ENCODE measurements around the gene HMG20B. TPM values are rescaled to one million over a fixed set of nuclear protein-coding genes. Genes with fewer than 3 reads are reported as not detected.
A peak's percentile ranks its signal among the peaks of the same experiment; 100 is the strongest.

Gene HMG20B
- 51.4 and 135 TPM in 2 replicates for total RNA-seq (ENCODE audit: low replicate concordance)

DNA sequence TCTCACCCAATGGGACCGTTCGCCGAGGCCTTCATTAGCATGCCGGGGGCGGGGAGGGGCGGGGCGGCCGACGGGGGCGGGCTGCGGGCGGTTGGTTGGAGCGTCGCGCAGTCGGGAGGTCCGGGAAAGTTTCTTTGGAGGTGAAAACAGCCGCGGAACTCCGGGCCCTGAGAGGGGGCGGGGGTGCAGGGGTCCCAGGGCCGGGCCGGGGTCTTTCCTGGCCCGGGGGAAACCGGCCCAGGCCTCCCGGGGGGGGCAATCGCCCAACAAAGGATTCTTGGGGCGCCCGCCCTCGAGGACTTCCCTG, at the start of gene HMG20B:
Gene HMG20B, plus strand, starts transcription at position 90 of the 307 bp plus-strand sequence. CDS start 366 bp downstream, outside the sequence.
- peaks cover 37% of the 10 kb centered on the region for H3F3A ChIP-seq (ENCODE audit: low read depth)
- no peaks in the 10 kb centered on the region for H3K9me3 ChIP-seq (ENCODE audit: low read depth)
- Mint-ChIP-seq H3K4me1 (peaks cover 29% of the 10 kb centered on the region), H3K27me3 (ENCODE audit: insufficient read depth, low read depth) (peaks cover 10% of the 10 kb centered on the region), H3K27ac (peak within 1 kb of the TSS; percentile 63), H3K36me3 (peaks cover 7% of the 10 kb centered on the region), H3K9me3 (no peaks in the 10 kb centered on the region), H3K4me3 (peak within 1 kb of the TSS; percentile 89)
- peaks cover 15% of the 10 kb centered on the region for H3K4me1 ChIP-seq
- no peak for DNase-seq (ENCODE audit: low spot score)
- peak within 1 kb of the TSS; percentile 95 for H3K4me3 ChIP-seq
- H3K4me2 ChIP-seq: peak within 1 kb of the TSS; percentile 93
- TF ChIP-seq EZH2phosphoT487 (IDR thresholded peaks at IDR 0.05) (no peak), EZH2 (IDR thresholded peaks at IDR 0.05) (no peak), CTCF (IDR thresholded peaks at IDR 0.05) (no peak)
- peak within 1 kb of the TSS; percentile 82 for H3K9ac ChIP-seq
- H3K79me2 ChIP-seq (ENCODE audit: low read depth): peaks cover 6% of the 10 kb centered on the region
- no peak within 1 kb of the TSS for H3K27ac ChIP-seq
- H3K36me3 ChIP-seq: no peaks in the 10 kb centered on the region
- peaks cover 33% of the 10 kb centered on the region for H3K27me3 ChIP-seq
- peak within 1 kb of the TSS; percentile 46 for H2AFZ ChIP-seq (replicated peaks)
- H4K20me1 ChIP-seq (ENCODE audit: low read depth): peaks cover 46% of the 10 kb centered on the region

- H3K9me3 ChIP-seq (ENCODE audit: low read depth): no peaks in the 10 kb centered on the region
- peaks cover 28% of the 10 kb centered on the region for H3K79me2 ChIP-seq (ENCODE audit: low read depth)
- peaks cover 83% of the 10 kb centered on the region for H4K20me1 ChIP-seq (ENCODE audit: low read depth)
- no peaks in the 10 kb centered on the region for H3K27me3 Mint-ChIP-seq (ENCODE audit: insufficient read depth, low read depth)
- no peak overlapping the region for H3K4me2 ChIP-seq
- H3K27ac ChIP-seq: no peak overlapping the region
- no peaks in the 10 kb centered on the region for H3F3A ChIP-seq (ENCODE audit: low read depth)
- peaks cover 13% of the 10 kb centered on the region for H3K36me3 Mint-ChIP-seq
- no peak overlapping the region for H2AFZ ChIP-seq (replicated peaks)
- H3K4me3 ChIP-seq: no peak overlapping the region
- no peak overlapping the region for H3K9ac ChIP-seq
- H3K27me3 ChIP-seq: no peaks in the 10 kb centered on the region
- no peaks in the 10 kb centered on the region for H3K4me1 ChIP-seq
- H3K9me3 Mint-ChIP-seq: no peaks in the 10 kb centered on the region
- no peaks in the 10 kb centered on the region for H3K36me3 ChIP-seq
- DNase-seq (ENCODE audit: low spot score): no peak
- H3K4me3 Mint-ChIP-seq: no peak overlapping the region
- H3K4me1 Mint-ChIP-seq: peaks cover 5% of the 10 kb centered on the region
- TF ChIP-seq EZH2 (IDR thresholded peaks at IDR 0.05): no peak
- no peak for TF ChIP-seq EZH2phosphoT487 (IDR thresholded peaks at IDR 0.05)
- TF ChIP-seq CTCF (IDR thresholded peaks at IDR 0.05): no peak
- H3K27ac Mint-ChIP-seq: no peak overlapping the region
Measured at GRCh38 chr19:3523361-3524077, 49.2 kb upstream of the HMG20B start.

DNA sequence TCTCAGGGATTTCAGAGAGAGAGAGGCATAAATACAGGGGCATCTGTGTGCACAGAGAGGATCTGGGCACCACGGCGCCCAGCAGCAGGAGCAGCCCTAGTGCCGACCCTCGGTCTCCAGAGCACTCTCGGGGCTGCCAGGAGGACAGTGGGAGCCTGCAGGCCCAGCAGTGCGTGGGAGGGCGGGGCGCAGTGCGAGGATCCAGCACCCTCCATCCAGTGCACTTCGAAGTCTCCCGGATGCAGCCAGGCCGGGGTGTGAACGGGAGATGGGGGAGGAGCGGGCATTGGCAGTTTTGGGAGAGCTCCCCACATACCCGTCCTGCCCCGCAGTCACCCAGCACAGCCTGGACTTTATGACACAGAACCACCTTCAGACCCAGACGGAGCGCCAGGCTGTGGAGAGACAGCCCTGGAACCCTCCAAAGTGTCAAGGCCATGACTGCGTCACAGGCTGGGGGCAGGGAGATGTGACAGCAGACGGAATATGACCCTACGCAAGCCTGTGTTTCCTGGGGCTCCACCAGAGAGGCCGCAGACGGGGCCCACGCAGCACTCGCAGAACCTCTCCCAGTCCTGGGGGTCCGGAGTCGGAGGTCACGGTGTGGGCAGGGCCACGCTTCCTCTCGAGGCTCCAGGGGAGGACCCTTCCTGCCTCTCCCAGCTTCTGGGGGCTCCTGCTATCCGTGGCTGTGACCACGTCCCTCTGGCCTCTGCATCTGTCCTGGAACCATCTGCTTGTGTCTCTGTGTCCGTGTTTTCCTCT, 48.5 kb upstream of the HMG20B start:
- H3K36me3 ChIP-seq: no peaks in the 10 kb centered on the region
- H3K27ac Mint-ChIP-seq: no peak overlapping the region
- H3K4me1 Mint-ChIP-seq: peaks cover 2% of the 10 kb centered on the region
- H3K27ac ChIP-seq: no peak overlapping the region
- TF ChIP-seq EZH2 (IDR thresholded peaks at IDR 0.05) (no peak), CTCF (IDR thresholded peaks at IDR 0.05) (no peak), EZH2phosphoT487 (IDR thresholded peaks at IDR 0.05) (no peak)
- no peaks in the 10 kb centered on the region for H3K27me3 Mint-ChIP-seq (ENCODE audit: insufficient read depth, low read depth)
- H3K79me2 ChIP-seq (ENCODE audit: low read depth): peaks cover 21% of the 10 kb centered on the region
- H3K9me3 Mint-ChIP-seq: no peaks in the 10 kb centered on the region
- H3K4me3 Mint-ChIP-seq: peak overlapping the region; percentile 65
- H3K4me3 ChIP-seq: no peak overlapping the region
- no peaks in the 10 kb centered on the region for H3K27me3 ChIP-seq
- H3K9me3 ChIP-seq (ENCODE audit: low read depth): no peaks in the 10 kb centered on the region
- DNase-seq (ENCODE audit: low spot score): no peak
- no peaks in the 10 kb centered on the region for H3F3A ChIP-seq (ENCODE audit: low read depth)
- no peaks in the 10 kb centered on the region for H3K4me1 ChIP-seq
- peaks cover 76% of the 10 kb centered on the region for H4K20me1 ChIP-seq (ENCODE audit: low read depth)
- H3K36me3 Mint-ChIP-seq: peaks cover 13% of the 10 kb centered on the region
- no peak overlapping the region for H3K4me2 ChIP-seq
- no peak overlapping the region for H3K9ac ChIP-seq
- no peak overlapping the region for H2AFZ ChIP-seq (replicated peaks)
